ENCODE data around the gene CORO6.

- TF ChIP-seq CTCF (conservative IDR thresholded peaks at IDR 0.05) (no peak), EZH2 (IDR thresholded peaks at IDR 0.05; ENCODE audit: low read depth) (no peak)
Measured at GRCh38 chr17:29664743-29665480, 42.2 kb upstream of the CORO6 start.
